H9 (cell line): ENCODE data around the gene YIPF3. TPM values are rescaled to one million over a fixed set of nuclear protein-coding genes. Genes with fewer than 3 reads are reported as not detected.

Experiments
- DNase-seq: peaks from one replicate; pipeline ENCODE4 v3.0.0-alpha.2; 2017
- H2AFZ ChIP-seq: one replicate; pipeline ENCODE4 v1.6.1; 2013; ENCODE audit warnings: mild to moderate bottlenecking, low read length, control low read depth, moderate library complexity
- H2AK5ac ChIP-seq: 2 replicates; pipeline ENCODE4 v1.6.1; 2013; ENCODE audit warnings: low read length, control low read depth, mixed read lengths; ENCODE audit not compliant: insufficient read length
- H2BK120ac ChIP-seq: one replicate; pipeline ENCODE4 v1.6.1; 2013; ENCODE audit warnings: low read depth, mild to moderate bottlenecking, low read length, control low read depth, inconsistent platforms; ENCODE audit not compliant: poor library complexity, severe bottlenecking
- H2BK12ac ChIP-seq: 2 replicates; pipeline ENCODE4 v1.6.1; 2013; ENCODE audit warnings: low read length, control low read depth, mixed read lengths, low read depth; ENCODE audit not compliant: insufficient read length
- H2BK15ac ChIP-seq: 2 replicates; pipeline ENCODE4 v1.6.1; 2013; ENCODE audit warnings: low read depth, low read length, control low read depth
- H2BK20ac ChIP-seq: one replicate; pipeline ENCODE4 v1.6.1; 2013; ENCODE audit warnings: low read depth, mild to moderate bottlenecking, low read length, control low read depth, inconsistent platforms; ENCODE audit not compliant: poor library complexity, severe bottlenecking
- H2BK5ac ChIP-seq: 2 replicates; pipeline ENCODE4 v1.6.1; 2013; ENCODE audit warnings: low read length, control low read depth, mixed read lengths; ENCODE audit not compliant: insufficient read length
- H3K14ac ChIP-seq: 2 replicates; pipeline ENCODE4 v1.6.1; 2013; ENCODE audit warnings: low read length, control low read depth; ENCODE audit not compliant: insufficient read depth
- H3K18ac ChIP-seq: 2 replicates; pipeline ENCODE4 v1.6.1; 2013; ENCODE audit warnings: low read depth, mild to moderate bottlenecking, mixed read lengths, low read length, control low read depth; ENCODE audit not compliant: insufficient read length
- H3K23ac ChIP-seq: 2 replicates; pipeline ENCODE4 v1.6.1; 2013; ENCODE audit warnings: low read length, control low read depth, mixed read lengths, low read depth; ENCODE audit not compliant: insufficient read length
- H3K23me2 ChIP-seq: 2 replicates; pipeline ENCODE4 v1.6.1; 2013; ENCODE audit warnings: low read depth, mild to moderate bottlenecking, mixed read lengths, low read length, control low read depth; ENCODE audit not compliant: insufficient read length, poor library complexity, severe bottlenecking
- H3K27ac ChIP-seq: 2 replicates; pipeline ENCODE4 v1.5.1; 2013; ENCODE audit warnings: low read length, control low read depth, mixed read lengths, low read depth; ENCODE audit not compliant: insufficient read length
- H3K27me3 ChIP-seq: 2 replicates; pipeline ENCODE4 v1.6.1; 2013; ENCODE audit warnings: low read length, control low read depth, inconsistent platforms; ENCODE audit not compliant: insufficient read depth
- H3K4ac ChIP-seq: 2 replicates; pipeline ENCODE4 v1.6.1; 2013; ENCODE audit warnings: low read depth, mild to moderate bottlenecking, control low read depth, inconsistent platforms, low read length, moderate library complexity
- H3K4me1 ChIP-seq: 2 replicates; pipeline ENCODE4 v1.6.1; 2013; ENCODE audit warnings: low read length, control low read depth, inconsistent platforms; ENCODE audit not compliant: insufficient read depth
- H3K4me2 ChIP-seq: 2 replicates; pipeline ENCODE4 v1.6.1; 2013; ENCODE audit warnings: low read length, control low read depth, mixed read lengths; ENCODE audit not compliant: insufficient read length, insufficient read depth
- H3K56ac ChIP-seq: 2 replicates; pipeline ENCODE4 v1.6.1; 2013; ENCODE audit warnings: low read depth, mild to moderate bottlenecking, mixed read lengths, low read length, control low read depth; ENCODE audit not compliant: insufficient read length
- H3K79me1 ChIP-seq: 2 replicates; pipeline ENCODE4 v1.6.1; 2013; ENCODE audit warnings: low read depth, mild to moderate bottlenecking, moderate library complexity, low read length, control low read depth, inconsistent platforms; ENCODE audit not compliant: insufficient read depth, poor library complexity, severe bottlenecking
- H3K79me2 ChIP-seq: 2 replicates; pipeline ENCODE4 v1.6.1; 2013; ENCODE audit warnings: low read length, control low read depth, inconsistent platforms; ENCODE audit not compliant: insufficient read depth
- H3K9ac ChIP-seq: 2 replicates; pipeline ENCODE4 v1.6.1; 2013; ENCODE audit warnings: low read length, control low read depth, mixed read lengths; ENCODE audit not compliant: insufficient read length; ENCODE audit errors: extremely low read depth
- H3K9me3 ChIP-seq: one replicate; pipeline ENCODE4 v1.6.1; 2013; ENCODE audit warnings: low read depth, low read length, inconsistent platforms; ENCODE audit not compliant: control insufficient read depth
- H3T11ph ChIP-seq: one replicate; pipeline ENCODE4 v1.6.1; 2013; ENCODE audit warnings: mild to moderate bottlenecking, low read length, control low read depth, inconsistent platforms
- H4K20me1 ChIP-seq: one replicate; pipeline ENCODE4 v1.6.1; 2013; ENCODE audit not compliant: control insufficient read depth, insufficient read length, insufficient read depth
- H4K5ac ChIP-seq: 2 replicates; pipeline ENCODE4 v1.6.1; 2013; ENCODE audit warnings: low read depth, mild to moderate bottlenecking, mixed read lengths, low read length, control low read depth; ENCODE audit not compliant: insufficient read length
- H4K8ac ChIP-seq: replicated peaks from 2 replicates; pipeline ENCODE4 v1.6.1; 2013; ENCODE audit warnings: low read length, control low read depth, mixed read lengths, low read depth; ENCODE audit not compliant: insufficient read length
- H4K91ac ChIP-seq: 2 replicates; pipeline ENCODE4 v1.6.1; 2013; ENCODE audit warnings: low read depth, mild to moderate bottlenecking, moderate library complexity, mixed read lengths, low read length, control low read depth; ENCODE audit not compliant: insufficient read length
- H3K27ac Mint-ChIP-seq, 3 experiments: 2 replicates in 2 of 3; 3 replicates in 1 of 3; pipeline ENCODE4 v1.8.0; 2020 to 2021; ENCODE audit warnings: mixed read lengths in 3 of 3, mild to moderate bottlenecking in 1 of 3, moderate library complexity in 1 of 3
- H3K27me3 Mint-ChIP-seq: 2 replicates; pipeline ENCODE4 v1.8.0; 2021; ENCODE audit warnings: low read depth, mild to moderate bottlenecking, moderate library complexity, mixed read lengths
- H3K36me3 Mint-ChIP-seq, 3 experiments: 2 replicates in 2 of 3; 3 replicates in 1 of 3; pipeline ENCODE4 v1.8.0; 2020 to 2021; ENCODE audit warnings: low read depth in 3 of 3, mixed read lengths in 3 of 3; ENCODE audit not compliant: insufficient read depth in 1 of 3
- H3K4me1 Mint-ChIP-seq, 2 experiments: 2 replicates each; pipeline ENCODE4 v1.8.0; 2020; ENCODE audit warnings: mixed read lengths in 2 of 2
- H3K4me3 Mint-ChIP-seq, 2 experiments: 2 replicates in 1 of 2; 3 replicates in 1 of 2; pipeline ENCODE4 v1.8.0; 2020 to 2021; ENCODE audit warnings: mild to moderate bottlenecking in 2 of 2, mixed read lengths in 2 of 2, moderate library complexity in 1 of 2
- H3K9me3 Mint-ChIP-seq, 2 experiments: 2 replicates in 1 of 2; 3 replicates in 1 of 2; pipeline ENCODE4 v1.8.0; 2020; ENCODE audit warnings: mild to moderate bottlenecking in 2 of 2, mixed read lengths in 2 of 2, moderate library complexity in 1 of 2
- WGBS: extraction: QIAGEN DNeasy Blood & Tissue Kit; methylation state at CpG from one replicate; pipeline ENCODE4 v1.1.7; 2013; ENCODE audit warnings: missing lambda C conversion rate, low lambda C conversion rate, mixed read lengths; ENCODE audit not compliant: insufficient read length; ENCODE audit errors: extremely low coverage; 5-methylcytosine and 5-hydroxymethylcytosine counted together
- total RNA-seq: library from RNA; stranded (reverse); gene quantifications from 2 replicates; pipeline ENCODE4 v1.2.1, GENCODE V29; 2021
- TF ChIP-seq, protein P1 (sequence below): fragments of 200-600 bp; sonication (generic); conservative IDR thresholded peaks from 3 replicates; pipeline ENCODE4 v1.8.0; 2021; ENCODE audit warnings: antibody characterized with exemption, mild to moderate bottlenecking

Gene YIPF3
- total RNA-seq, 1 experiment from 2014 or later, result 84.5 TPM

DNA sequence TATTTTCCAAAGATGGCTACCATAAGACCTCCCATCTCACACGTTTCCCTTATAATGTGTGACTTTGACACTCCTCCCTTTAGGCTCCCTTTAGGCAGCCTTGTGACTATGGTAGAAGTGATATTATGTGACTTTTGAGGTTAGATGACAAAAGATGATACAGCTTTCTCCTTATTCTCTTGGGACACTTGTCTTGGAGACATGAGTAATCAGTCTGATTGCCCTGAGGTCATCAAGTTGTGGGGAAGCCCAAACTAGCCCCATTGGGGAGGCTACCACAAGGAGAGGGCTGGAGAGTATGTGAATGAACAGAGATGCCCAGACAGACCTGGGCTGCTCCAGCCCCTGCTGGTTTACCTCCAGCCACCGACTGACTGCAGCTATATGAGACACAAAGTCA lies 50.8 kb downstream of the YIPF3 start:
- Histone ChIP-seq H3K27ac (no peak overlapping the region), H3K27me3 (no peaks in the 10 kb centered on the region), H3K9ac (no peak overlapping the region), H4K5ac (no peak overlapping the region), H3K4ac (no peak overlapping the region), H3K9me3 (no peaks in the 10 kb centered on the region), H3K23me2 (no peaks in the 10 kb centered on the region), H3K18ac (no peak overlapping the region), H3K56ac (no peak overlapping the region), H2BK20ac (no peak overlapping the region), H3K14ac (no peak overlapping the region), H4K91ac (no peak overlapping the region), H2BK15ac (no peak overlapping the region), H2AK5ac (no peak overlapping the region), H3K79me1 (no peaks in the 10 kb centered on the region), H4K8ac (no peak overlapping the region), H2AFZ (no peak overlapping the region), H2BK12ac (no peak overlapping the region), H4K20me1 (no peaks in the 10 kb centered on the region), H3T11ph (no peak overlapping the region), H3K4me1 (peaks cover 3% of the 10 kb centered on the region; the same call in 1 of the 2 replicates), H2BK120ac (no peak overlapping the region), H3K23ac (no peak overlapping the region), H3K79me2 (no peaks in the 10 kb centered on the region), H2BK5ac (no peak overlapping the region), H3K4me2 (no peak overlapping the region)
- Mint-ChIP-seq H3K4me1 (peaks cover 12 to 17% of the 10 kb centered on the region in 2 experiments), H3K27me3 (peaks cover 15% of the 10 kb centered on the region), H3K36me3 (no peaks in the 10 kb centered on the region), H3K27ac (no peak overlapping the region), H3K9me3 (no peaks in the 10 kb centered on the region), H3K4me3 (no peak overlapping the region)
- no peak for DNase-seq
- TF ChIP-seq, protein P1, sequence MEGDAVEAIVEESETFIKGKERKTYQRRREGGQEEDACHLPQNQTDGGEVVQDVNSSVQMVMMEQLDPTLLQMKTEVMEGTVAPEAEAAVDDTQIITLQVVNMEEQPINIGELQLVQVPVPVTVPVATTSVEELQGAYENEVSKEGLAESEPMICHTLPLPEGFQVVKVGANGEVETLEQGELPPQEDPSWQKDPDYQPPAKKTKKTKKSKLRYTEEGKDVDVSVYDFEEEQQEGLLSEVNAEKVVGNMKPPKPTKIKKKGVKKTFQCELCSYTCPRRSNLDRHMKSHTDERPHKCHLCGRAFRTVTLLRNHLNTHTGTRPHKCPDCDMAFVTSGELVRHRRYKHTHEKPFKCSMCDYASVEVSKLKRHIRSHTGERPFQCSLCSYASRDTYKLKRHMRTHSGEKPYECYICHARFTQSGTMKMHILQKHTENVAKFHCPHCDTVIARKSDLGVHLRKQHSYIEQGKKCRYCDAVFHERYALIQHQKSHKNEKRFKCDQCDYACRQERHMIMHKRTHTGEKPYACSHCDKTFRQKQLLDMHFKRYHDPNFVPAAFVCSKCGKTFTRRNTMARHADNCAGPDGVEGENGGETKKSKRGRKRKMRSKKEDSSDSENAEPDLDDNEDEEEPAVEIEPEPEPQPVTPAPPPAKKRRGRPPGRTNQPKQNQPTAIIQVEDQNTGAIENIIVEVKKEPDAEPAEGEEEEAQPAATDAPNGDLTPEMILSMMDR, result no peak
- no CpG with 5 or more reads among the region's 2 CpGs for WGBS
